ENCODE measurements around the gene CPB1.

Gene CPB1

GRCh38 chr3:148839805-148840204 lies 12.2 kb downstream of the CPB1 start:
- no peak for DNase-seq

- DNase-seq = no peak
Measured at GRCh38 chr3:148840451-148840850, 12.8 kb downstream of the CPB1 start.

GRCh38 chr3:148845756-148846395 lies 18.3 kb downstream of the CPB1 start:
- DNase-seq = no peak

GRCh38 chr3:148847351-148847750 lies 19.7 kb downstream of the CPB1 start:
- DNase-seq = no peak

GRCh38 chr3:148848410-148848809 lies 20.8 kb downstream of the CPB1 start:
- no peak for DNase-seq

GRCh38 chr3:148852271-148852992 lies 24.8 kb downstream of the CPB1 start:
- DNase-seq = no peak

- no peak for DNase-seq
Measured at GRCh38 chr3:148853076-148853475, 25.5 kb downstream of the CPB1 start.

GRCh38 chr3:148854061-148854460 lies 26.4 kb downstream of the CPB1 start:
- no peak for DNase-seq

GRCh38 chr3:148856384-148856783 lies 28.8 kb downstream of the CPB1 start:
- DNase-seq = no peak

- DNase-seq = no peak
Measured at GRCh38 chr3:148857316-148857715, 29.7 kb downstream of the CPB1 start.

- DNase-seq = no peak
Measured at GRCh38 chr3:148861277-148861869, 33.8 kb downstream of the CPB1 start.

- no peak for DNase-seq
Measured at GRCh38 chr3:148863297-148863696, 35.7 kb downstream of the CPB1 start.

- DNase-seq = no peak
Measured at GRCh38 chr3:148863814-148864213, 36.2 kb downstream of the CPB1 start.

GRCh38 chr3:148865049-148865448 lies 37.4 kb downstream of the CPB1 start, which contains the start of gene CPA3:
CPA3 (plus strand) TSS chr3:148865296; CDS start chr3:148865308, 12 bp downstream.
- no peak for DNase-seq

- DNase-seq = no peak
Measured at GRCh38 chr3:148866261-148866660, 38.6 kb downstream of the CPB1 start.

- DNase-seq = no peak
Measured at GRCh38 chr3:148873270-148873927, 45.8 kb downstream of the CPB1 start.

- DNase-seq = no peak
Measured at GRCh38 chr3:148873977-148874376, 46.4 kb downstream of the CPB1 start.

GRCh38 chr3:148878095-148878494 lies 50.5 kb downstream of the CPB1 start:
- no peak for DNase-seq

- no peak for DNase-seq
Measured at GRCh38 chr3:148879256-148879655, 51.6 kb downstream of the CPB1 start.

GRCh38 chr3:148880681-148881080 lies 53.1 kb downstream of the CPB1 start:
- no peak for DNase-seq

- no peak for DNase-seq
Measured at GRCh38 chr3:148881286-148881685, 53.7 kb downstream of the CPB1 start.

GRCh38 chr3:148882288-148882687 lies 54.7 kb downstream of the CPB1 start:
- no peak for DNase-seq

GRCh38 chr3:148883163-148883562 lies 55.6 kb downstream of the CPB1 start:
- no peak for DNase-seq

- no peak for DNase-seq
Measured at GRCh38 chr3:148884261-148884660, 56.6 kb downstream of the CPB1 start.

Data from DMS79 (cell line).